D341Med (cell line): Measurements from ENCODE around the gene TSPAN32.

Source experiments
- DNase-seq: peaks from one replicate; pipeline ENCODE4 v3.0.0; 2012; ENCODE audit warnings: low spot score

Gene TSPAN32

GRCh38 chr11:2301631-2302305, at the start of gene TSPAN32, which contains the start of gene C11orf21:
TSS of gene TSPAN32 (plus strand) at chr11:2302013. CDS start at chr11:2302150, 137 bp downstream.
TSS of gene C11orf21 (minus strand) at chr11:2301918. CDS start at chr11:2301808, 110 bp downstream.
- DNase-seq: peak; percentile 17

GRCh38 chr11:2252018-2252417, 49.8 kb upstream of the TSPAN32 start:
- DNase-seq: no peak

GRCh38 chr11:2256293-2256913, 45.4 kb upstream of the TSPAN32 start:
- DNase-seq: no peak

DNA sequence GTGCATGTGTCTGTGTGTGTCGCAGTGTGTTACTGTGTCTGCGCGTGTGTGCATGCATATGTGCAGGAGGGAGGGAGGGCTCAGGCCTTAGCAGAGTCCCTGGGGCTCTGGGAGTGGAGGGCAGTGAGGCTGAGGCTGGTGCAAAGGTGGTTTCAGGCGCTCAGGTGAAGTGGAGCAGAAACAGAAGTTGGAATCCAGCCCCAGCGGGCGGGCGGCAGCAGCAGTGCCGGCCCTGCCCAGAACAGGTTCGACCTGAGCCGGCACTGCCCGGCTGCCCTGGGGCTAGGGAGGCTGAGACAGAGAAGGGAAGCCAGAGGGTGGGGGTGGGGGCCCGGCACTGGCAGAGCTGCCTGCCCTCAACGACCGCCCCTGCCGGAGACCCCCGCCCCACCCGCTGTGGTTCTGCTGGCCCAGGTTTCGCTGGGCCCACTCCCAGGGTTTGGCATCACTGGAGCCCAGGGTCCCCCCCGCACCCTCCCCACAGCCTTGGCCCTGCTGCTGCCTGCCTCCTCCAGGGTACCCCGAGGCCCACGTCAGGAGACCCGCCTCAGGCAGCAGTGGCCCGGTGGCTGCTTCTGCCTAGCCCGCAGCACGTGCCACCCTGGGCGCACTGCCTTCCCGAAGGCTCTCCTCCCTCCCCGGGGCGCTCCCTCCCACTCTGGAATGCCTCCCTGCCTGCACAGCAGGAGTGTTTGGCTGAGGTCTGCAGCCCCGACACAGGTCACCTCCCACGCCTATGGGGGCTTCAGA, 44.7 kb upstream of the TSPAN32 start:
- DNase-seq: no peak

- no peak for DNase-seq
Measured at GRCh38 chr11:2258501-2259465, 43.0 kb upstream of the TSPAN32 start.

DNA sequence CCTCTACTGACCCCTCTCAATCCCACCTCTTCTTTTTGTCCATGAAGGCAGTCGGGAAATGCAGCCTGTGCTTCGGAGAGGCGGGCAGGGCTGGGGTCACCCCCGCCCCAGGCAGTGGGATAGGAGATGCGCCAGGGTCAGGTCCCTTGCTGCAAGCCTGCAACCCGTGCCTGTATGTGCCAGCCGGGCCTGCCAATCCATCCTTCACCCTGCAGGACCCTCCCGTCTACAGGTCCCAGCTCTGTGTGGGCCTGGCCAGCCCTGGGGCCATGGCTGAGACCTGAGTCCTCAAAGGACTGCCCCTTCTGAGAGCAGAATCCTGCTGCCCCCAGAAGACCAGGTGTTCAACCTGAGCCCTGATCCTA, 42.4 kb upstream of the TSPAN32 start:
- DNase-seq: no peak

GRCh38 chr11:2259897-2260451, 41.8 kb upstream of the TSPAN32 start:
- no peak for DNase-seq

GRCh38 chr11:2260491-2261364, 41.1 kb upstream of the TSPAN32 start:
- DNase-seq: no peak

- no peak for DNase-seq
Measured at GRCh38 chr11:2261436-2262230, 40.2 kb upstream of the TSPAN32 start.

DNA sequence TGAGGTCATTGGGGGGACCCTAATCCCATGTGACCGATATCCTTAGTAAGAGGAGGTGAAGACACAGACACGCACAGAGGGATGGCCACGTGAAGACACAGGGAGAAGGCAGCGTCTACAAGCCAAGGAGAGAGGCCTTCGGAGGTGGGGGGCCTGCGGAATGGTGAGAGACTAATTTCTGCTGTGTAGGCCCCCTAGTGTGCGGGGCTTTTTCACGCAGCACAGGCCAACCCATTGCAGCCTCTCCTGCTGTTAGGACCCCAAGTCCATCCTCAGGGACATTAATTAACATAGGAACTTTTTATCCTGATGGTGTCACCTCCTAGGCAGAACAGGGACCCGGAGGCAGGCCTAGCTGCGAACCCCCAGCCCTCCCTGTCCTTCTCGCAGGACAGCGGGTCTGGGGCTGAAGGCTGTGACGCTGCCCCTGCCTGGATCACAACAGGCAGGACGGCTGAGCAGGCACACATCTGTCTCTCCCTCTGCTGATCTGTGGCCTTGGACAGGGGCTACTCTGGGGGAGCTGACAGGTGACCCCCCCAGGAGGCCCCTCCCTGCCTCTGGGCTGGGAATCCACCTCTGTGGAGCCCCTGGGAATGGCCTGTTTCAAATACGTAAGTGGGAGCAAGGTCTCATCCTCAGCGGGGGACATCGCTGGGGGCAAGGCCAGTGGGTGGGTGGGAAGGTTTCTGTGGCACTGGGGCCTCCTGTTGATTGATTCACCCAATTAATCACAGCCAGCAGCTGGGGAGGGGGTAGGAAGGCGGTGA, 39.3 kb upstream of the TSPAN32 start:
- no peak for DNase-seq

DNA sequence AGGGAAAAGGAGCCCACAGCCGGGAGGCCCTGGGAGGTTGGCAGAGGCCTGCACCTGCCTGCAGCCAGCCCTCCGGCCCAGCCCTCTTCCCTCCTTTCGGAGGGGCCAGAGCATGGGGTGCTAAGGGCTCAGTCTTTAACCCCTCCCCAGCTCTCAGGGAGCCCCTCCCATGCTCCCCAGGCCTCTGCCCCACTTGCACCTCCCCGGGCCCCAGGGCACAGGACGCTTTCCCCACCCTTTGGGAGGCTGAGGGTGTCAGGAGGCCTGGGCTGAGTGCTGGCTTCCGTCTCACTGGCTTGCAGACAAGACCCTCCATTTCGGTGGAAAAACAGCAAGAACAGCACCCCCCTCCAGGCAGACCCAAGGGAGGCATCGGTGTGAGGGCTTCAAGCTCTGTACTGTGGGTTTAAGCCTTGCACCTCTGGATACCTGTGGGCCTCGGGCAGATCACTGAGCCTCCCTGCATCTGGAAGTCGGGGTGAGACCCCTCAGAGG, 38.7 kb upstream of the TSPAN32 start:
- DNase-seq: no peak

GRCh38 chr11:2263724-2264360, 38.0 kb upstream of the TSPAN32 start:
- DNase-seq: no peak

- no peak for DNase-seq
Measured at GRCh38 chr11:2264366-2265053, 37.3 kb upstream of the TSPAN32 start.

GRCh38 chr11:2265396-2265795, 36.4 kb upstream of the TSPAN32 start:
- DNase-seq: no peak

- no peak for DNase-seq
Measured at GRCh38 chr11:2265854-2266585, 35.8 kb upstream of the TSPAN32 start.

- DNase-seq: no peak
Measured at GRCh38 chr11:2266586-2267305, 35.1 kb upstream of the TSPAN32 start.
